Measurements from ENCODE around the gene DNAAF9. TPM values are rescaled to one million over a fixed set of nuclear protein-coding genes. Genes with fewer than 3 reads are reported as not detected.

Gene DNAAF9
- total and polyA plus RNA-seq, 2 donors (not counting 1 experiment from before 2014, with no cell fraction given) = 2.6 to 7.7 TPM

- TF ChIP-seq CTCF (IDR thresholded peaks at IDR 0.05) (no peak), EZH2 (IDR thresholded peaks at IDR 0.05; ENCODE audit: borderline replicate concordance, insufficient read depth, low read depth, low read length, poor library complexity, severe bottlenecking) (no peak)
- ATAC-seq (ENCODE audit: low read depth) (no peak), DNase-seq (no peak)
- Histone ChIP-seq H3K4me2 (replicated peaks; ENCODE audit: low read depth, low read length, poor library complexity, severe bottlenecking) (no peak overlapping the region), H3K36me3 (replicated peaks in 1 of 2; ENCODE audit: control extremely low read depth in 1 of 2, control insufficient read depth in 1 of 2, extremely low read depth in 1 of 2, insufficient read depth in 2 of 2, low read length in 1 of 2) (no peaks in the 10 kb centered on the region), H3K4me3 (ENCODE audit: control extremely low read depth in 1 of 5, extremely low read depth in 1 of 5, insufficient read depth in 1 of 5, low read depth in 2 of 5, low read length in 4 of 5) (no peak overlapping the region), H3K27ac (ENCODE audit: low read length in 2 of 2) (no peak overlapping the region), H3K9me3 (ENCODE audit: control extremely low read depth in 1 of 3, control insufficient read depth in 2 of 3, insufficient read depth in 1 of 3, low read length in 2 of 3) (peaks cover 0 to 10% (median 0%) of the 10 kb centered on the region in 3 donors), H3K27me3 (replicated peaks in 1 of 4; ENCODE audit: control extremely low read depth in 1 of 4, control insufficient read depth in 3 of 4, insufficient read depth in 4 of 4, low read length in 3 of 4) (peaks cover 0 to 4% (median 0%) of the 10 kb centered on the region in 4 experiments), H3K79me2 (ENCODE audit: control insufficient read depth, insufficient read depth, low read length) (no peaks in the 10 kb centered on the region), H2AFZ (ENCODE audit: insufficient read depth, low read depth, low read length, poor library complexity, severe bottlenecking) (no peak overlapping the region), H3K9ac (ENCODE audit: low read length) (no peak overlapping the region), H4K20me1 (ENCODE audit: control insufficient read depth, insufficient read depth, low read length, poor library complexity, severe bottlenecking) (no peaks in the 10 kb centered on the region), H3K4me1 (ENCODE audit: control insufficient read depth in 2 of 2, insufficient read depth in 2 of 2, low read length in 2 of 2) (peaks cover 0 to under 1% of the 10 kb centered on the region in 2 donors)
- H3K4me1 Mint-ChIP-seq = no peaks in the 10 kb centered on the region
- no CpG with 5 or more reads among the region's 2 CpGs for WGBS (ENCODE audit: insufficient coverage)
- no peaks in the 10 kb centered on the region for H3K9me3 Mint-ChIP-seq (ENCODE audit: insufficient read depth)
- H3K4me3 Mint-ChIP-seq = no peak overlapping the region
- intact Hi-C loops (cut with micrococcal nuclease) = no loop called here
- ChIA-PET CTCF (no interaction called here), POLR2A (interaction anchor here (0.7 kb wide), 1 partner anchor 16 kb away, joined by 4 read pairs; no protein-coding TSS in a partner anchor)
- H3K27ac Mint-ChIP-seq = no peak overlapping the region
- peaks cover 20% of the 10 kb centered on the region for H3K27me3 Mint-ChIP-seq
These were observed 6.7 kb upstream of the DNAAF9 start for GRCh38 chr20:3414122-3414521.

GRCh38 chr20:3413393-3413889, 6.0 kb upstream of the DNAAF9 start:
- H3K27ac Mint-ChIP-seq = no peak overlapping the region
- Histone ChIP-seq H3K4me2 (replicated peaks; ENCODE audit: low read depth, low read length, poor library complexity, severe bottlenecking) (no peak overlapping the region), H3K36me3 (replicated peaks in 1 of 2; ENCODE audit: control extremely low read depth in 1 of 2, control insufficient read depth in 1 of 2, extremely low read depth in 1 of 2, insufficient read depth in 2 of 2, low read length in 1 of 2) (no peaks in the 10 kb centered on the region), H3K4me3 (ENCODE audit: control extremely low read depth in 1 of 5, extremely low read depth in 1 of 5, insufficient read depth in 1 of 5, low read depth in 2 of 5, low read length in 4 of 5) (no peak overlapping the region), H3K9me3 (ENCODE audit: control extremely low read depth in 1 of 3, control insufficient read depth in 2 of 3, insufficient read depth in 1 of 3, low read length in 2 of 3) (peaks cover 0 to 10% (median 0%) of the 10 kb centered on the region in 3 donors), H2AFZ (ENCODE audit: insufficient read depth, low read depth, low read length, poor library complexity, severe bottlenecking) (no peak overlapping the region), H3K9ac (ENCODE audit: low read length) (no peak overlapping the region), H3K27me3 (replicated peaks in 1 of 4; ENCODE audit: control extremely low read depth in 1 of 4, control insufficient read depth in 3 of 4, insufficient read depth in 4 of 4, low read length in 3 of 4) (peaks cover 0 to 4% (median 0%) of the 10 kb centered on the region in 4 experiments), H3K27ac (ENCODE audit: low read length in 2 of 2) (no peak overlapping the region), H4K20me1 (ENCODE audit: control insufficient read depth, insufficient read depth, low read length, poor library complexity, severe bottlenecking) (no peaks in the 10 kb centered on the region), H3K79me2 (ENCODE audit: control insufficient read depth, insufficient read depth, low read length) (no peaks in the 10 kb centered on the region), H3K4me1 (ENCODE audit: control insufficient read depth in 2 of 2, insufficient read depth in 2 of 2, low read length in 2 of 2) (peaks cover 2 to 5% of the 10 kb centered on the region in 2 donors)
- H3K9me3 Mint-ChIP-seq (ENCODE audit: insufficient read depth) = no peaks in the 10 kb centered on the region
- intact Hi-C loops (cut with micrococcal nuclease) = no loop called here
- ATAC-seq (ENCODE audit: low read depth) (no peak), DNase-seq (no peak)
- no peak for TF ChIP-seq EZH2 (IDR thresholded peaks at IDR 0.05; ENCODE audit: borderline replicate concordance, insufficient read depth, low read depth, low read length, poor library complexity, severe bottlenecking)
- H3K4me1 Mint-ChIP-seq = peaks cover 4% of the 10 kb centered on the region
- H3K4me3 Mint-ChIP-seq = no peak overlapping the region
- H3K27me3 Mint-ChIP-seq = peaks cover 20% of the 10 kb centered on the region
- CTCF ChIA-PET = no interaction called here
- no CpG with 5 or more reads among the region's 4 CpGs for WGBS (ENCODE audit: insufficient coverage)
- POLR2A ChIA-PET = interaction anchor here (0.7 kb wide), 1 partner anchor 17 kb away, joined by 4 read pairs; no protein-coding TSS in a partner anchor

Measured in B cell (primary cell).